ENCODE results near the gene TMEFF2.
"Not testable (repeated sequence)": the region's sequence is repeated elsewhere in the genome, so short reads cannot be mapped to it uniquely, and the experiment has no call there.

TMEFF2 gene

GRCh38 chr2:192127434-192127833 lies 67.3 kb downstream of the TMEFF2 start:
- no peak for DNase-seq (ENCODE audit: low read depth)

GRCh38 chr2:192126912-192127311 lies 67.8 kb downstream of the TMEFF2 start:
- DNase-seq (ENCODE audit: low read depth): no peak

GRCh38 chr2:192126426-192126825 lies 68.3 kb downstream of the TMEFF2 start:
- DNase-seq (ENCODE audit: low read depth): no peak

GRCh38 chr2:192124571-192124970 lies 70.2 kb downstream of the TMEFF2 start:
- DNase-seq (ENCODE audit: low read depth): no peak

GRCh38 chr2:192123847-192124246 lies 70.9 kb downstream of the TMEFF2 start:
- DNase-seq (ENCODE audit: low read depth): no peak

- no peak for DNase-seq (ENCODE audit: low read depth)
Measured at GRCh38 chr2:192122946-192123345, 71.8 kb downstream of the TMEFF2 start.

GRCh38 chr2:192122141-192122540 lies 72.6 kb downstream of the TMEFF2 start:
- DNase-seq (ENCODE audit: low read depth): no peak

GRCh38 chr2:192119536-192119935 lies 75.2 kb downstream of the TMEFF2 start:
- no peak for DNase-seq (ENCODE audit: low read depth)

GRCh38 chr2:192117705-192118104 lies 77.0 kb downstream of the TMEFF2 start:
- DNase-seq (ENCODE audit: low read depth): no peak

GRCh38 chr2:192111536-192111935 lies 83.2 kb downstream of the TMEFF2 start:
- DNase-seq (ENCODE audit: low read depth): not testable (repeated sequence)

- no peak for DNase-seq (ENCODE audit: low read depth)
Measured at GRCh38 chr2:192099742-192100141, 95.0 kb downstream of the TMEFF2 start.

GRCh38 chr2:192098814-192099491 lies 95.8 kb downstream of the TMEFF2 start:
- DNase-seq (ENCODE audit: low read depth): no peak

GRCh38 chr2:192091476-192091875 lies 103.3 kb downstream of the TMEFF2 start:
- DNase-seq (ENCODE audit: low read depth): no peak

GRCh38 chr2:192090911-192091310 lies 103.8 kb downstream of the TMEFF2 start:
- DNase-seq (ENCODE audit: low read depth): no peak

GRCh38 chr2:192087398-192087958 lies 107.3 kb downstream of the TMEFF2 start:
- DNase-seq (ENCODE audit: low read depth): no peak

GRCh38 chr2:192082121-192082520 lies 112.6 kb downstream of the TMEFF2 start:
- DNase-seq (ENCODE audit: low read depth): no peak

- not testable (repeated sequence) for DNase-seq (ENCODE audit: low read depth)
Measured at GRCh38 chr2:192080096-192080495, 114.6 kb downstream of the TMEFF2 start.

GRCh38 chr2:192073878-192074277 lies 120.9 kb downstream of the TMEFF2 start:
- DNase-seq (ENCODE audit: low read depth): no peak

GRCh38 chr2:192072778-192073177 lies 122.0 kb downstream of the TMEFF2 start:
- no peak for DNase-seq (ENCODE audit: low read depth)

- no peak for DNase-seq (ENCODE audit: low read depth)
Measured at GRCh38 chr2:192072261-192072660, 122.5 kb downstream of the TMEFF2 start.

GRCh38 chr2:192070099-192070498 lies 124.6 kb downstream of the TMEFF2 start:
- no peak for DNase-seq (ENCODE audit: low read depth)

GRCh38 chr2:192069417-192069816 lies 125.3 kb downstream of the TMEFF2 start:
- DNase-seq (ENCODE audit: low read depth): no peak

- no peak for DNase-seq (ENCODE audit: low read depth)
Measured at GRCh38 chr2:192068966-192069365, 125.8 kb downstream of the TMEFF2 start.

- DNase-seq (ENCODE audit: low read depth): no peak
Measured at GRCh38 chr2:192067631-192068030, 127.1 kb downstream of the TMEFF2 start.

Data from T-helper 22 cell (primary cell).